ENCODE results near the gene ACTN1.

ACTN1 gene

GRCh38 chr14:68891851-68892660 lies 87.0 kb downstream of the ACTN1 start:
- DNase-seq (ENCODE audit: low read depth in 1 of 2, low spot score in 1 of 2), result no peak

DNA sequence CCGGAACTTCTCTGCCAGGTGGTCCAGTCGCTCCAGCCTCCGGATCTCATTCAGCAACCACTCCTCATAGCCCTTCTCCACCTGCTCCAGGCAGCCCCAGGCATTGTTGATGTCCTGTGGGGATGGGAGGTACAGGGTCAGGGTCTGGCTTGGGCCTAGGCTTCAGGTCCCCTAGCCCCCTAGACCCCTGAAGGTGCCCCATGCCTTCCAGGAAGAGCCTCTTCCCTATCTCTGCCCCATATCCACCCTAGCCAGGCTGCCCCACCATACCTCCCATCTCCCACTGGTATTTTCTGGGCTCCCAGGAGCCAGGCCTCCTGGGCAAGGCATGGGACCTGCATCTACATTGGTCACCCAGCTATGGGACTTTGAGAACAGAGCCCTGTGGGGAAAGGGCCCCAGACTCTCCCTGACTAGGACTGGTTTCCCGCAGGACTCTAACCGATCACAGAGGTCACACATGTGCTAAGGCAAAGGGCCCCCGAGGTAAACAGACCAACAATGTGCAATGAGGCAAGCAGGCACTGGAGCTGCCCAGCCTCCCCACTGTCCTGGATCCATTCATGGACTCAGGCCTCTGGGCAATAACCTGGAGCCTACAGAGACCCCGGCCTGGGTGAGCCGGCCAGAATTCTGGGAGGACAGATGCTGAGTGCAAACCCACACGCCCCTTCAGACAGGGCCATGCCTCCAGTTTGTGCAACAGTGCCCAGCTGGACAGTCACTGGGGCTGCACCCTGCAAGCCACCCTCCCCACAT lies 88.8 kb downstream of the ACTN1 start:
- DNase-seq (ENCODE audit: low read depth in 1 of 2, low spot score in 1 of 2), result no peak

DNA sequence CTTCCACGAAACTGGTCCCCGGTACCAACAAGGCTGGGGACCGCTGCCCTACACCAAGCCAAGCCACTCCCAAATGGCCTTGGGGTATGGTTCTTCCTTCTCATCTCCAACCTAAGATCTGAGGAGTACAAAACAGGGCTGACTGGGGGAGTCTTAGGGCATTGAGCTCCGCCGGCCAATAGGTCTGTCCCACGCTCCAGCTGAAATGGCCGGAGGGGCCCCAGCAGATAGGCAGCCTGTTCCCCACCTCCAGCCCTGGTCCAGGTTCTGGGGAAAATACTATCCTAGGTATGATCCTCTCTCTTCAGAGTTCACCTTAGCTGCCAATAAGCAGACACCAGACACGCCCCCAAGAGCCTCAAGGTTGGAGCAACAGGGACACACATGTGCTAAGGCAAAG lies 90.2 kb downstream of the ACTN1 start:
- no peak for DNase-seq (ENCODE audit: low read depth in 1 of 2, low spot score in 1 of 2)

GRCh38 chr14:68888025-68888850 lies 90.9 kb downstream of the ACTN1 start:
- no peak for DNase-seq (ENCODE audit: low read depth in 1 of 2, low spot score in 1 of 2)

DNA sequence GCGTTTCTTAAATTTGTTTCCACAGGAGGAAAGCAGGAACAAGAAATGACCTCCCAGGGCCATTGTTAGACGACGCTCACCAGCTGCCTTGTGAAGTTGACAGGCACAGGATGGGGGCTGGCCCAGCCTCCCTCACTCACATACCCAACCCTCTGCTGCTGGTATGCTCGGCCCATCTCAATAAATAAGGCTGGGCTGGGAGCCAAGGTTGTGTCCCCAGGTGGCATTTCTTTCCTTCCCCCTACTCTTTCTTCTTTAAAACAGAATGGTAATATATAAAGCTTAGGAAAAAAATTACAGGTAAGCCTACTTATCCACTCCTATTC lies 93.0 kb downstream of the ACTN1 start:
- DNase-seq (ENCODE audit: low read depth in 1 of 2, low spot score in 1 of 2), result no peak

GRCh38 chr14:68885226-68886108 lies 93.6 kb downstream of the ACTN1 start:
- no peak for DNase-seq (ENCODE audit: low read depth in 1 of 2, low spot score in 1 of 2)

DNA sequence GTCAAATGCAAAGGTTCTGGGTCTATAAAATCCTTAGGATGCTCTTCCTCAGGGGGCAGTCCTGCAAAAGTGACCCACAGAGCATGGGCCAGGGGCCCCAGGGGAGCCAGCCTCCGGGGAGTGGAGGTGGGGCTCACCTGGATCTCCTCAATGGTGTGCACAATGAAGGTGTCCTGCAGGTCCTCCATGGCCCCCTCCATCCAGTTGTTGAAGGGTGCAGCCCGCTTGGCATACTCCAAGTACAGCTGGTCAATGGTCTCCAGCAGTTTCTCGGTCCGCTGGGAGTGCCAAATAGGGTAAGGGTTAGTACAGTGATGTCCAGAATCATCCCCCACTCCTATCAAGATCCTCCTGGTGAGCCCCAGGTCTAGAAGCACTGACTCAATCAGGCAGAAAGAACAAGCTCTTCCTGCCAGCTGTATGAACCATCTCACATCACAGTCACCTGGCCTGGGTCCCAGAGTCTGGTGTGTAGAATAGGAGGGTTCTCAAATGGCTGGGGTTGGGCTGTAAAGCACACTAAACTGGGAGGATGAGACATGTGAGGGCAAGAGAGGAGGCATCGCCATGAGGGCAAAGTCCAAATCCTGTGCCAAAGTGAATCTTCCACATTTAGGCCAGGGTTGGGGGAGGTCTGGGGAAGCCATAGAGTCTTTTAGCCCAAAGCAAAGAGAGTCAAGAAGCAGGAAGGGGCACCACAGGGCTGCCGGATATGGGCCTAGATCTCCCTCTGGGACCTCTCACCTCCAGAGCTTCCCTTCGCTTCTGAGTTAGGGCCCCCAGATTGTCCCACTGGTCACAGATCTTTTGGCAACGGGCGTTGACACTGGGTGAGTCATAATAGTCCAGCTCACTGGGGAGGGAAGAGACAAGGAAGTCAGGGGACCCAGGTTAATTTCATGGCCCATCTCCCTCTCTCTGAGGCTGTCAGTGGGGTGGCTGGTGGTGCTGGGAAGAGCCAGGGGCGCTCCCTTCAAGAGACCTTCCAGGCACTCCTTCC lies 94.8 kb downstream of the ACTN1 start:
- DNase-seq (ENCODE audit: low read depth in 1 of 2, low spot score in 1 of 2), result no peak

GRCh38 chr14:68882235-68882634 lies 96.9 kb downstream of the ACTN1 start:
- no peak for DNase-seq (ENCODE audit: low read depth in 1 of 2, low spot score in 1 of 2)

- no peak for DNase-seq (ENCODE audit: low read depth in 1 of 2, low spot score in 1 of 2)
These were observed 97.7 kb downstream of the ACTN1 start for GRCh38 chr14:68881396-68881795.

GRCh38 chr14:68880581-68881105 lies 98.5 kb downstream of the ACTN1 start:
- no peak for DNase-seq (ENCODE audit: low read depth in 1 of 2, low spot score in 1 of 2)

- DNase-seq (ENCODE audit: low read depth in 1 of 2, low spot score in 1 of 2), result no peak
These were observed 99.1 kb downstream of the ACTN1 start for GRCh38 chr14:68879841-68880575.

DNA sequence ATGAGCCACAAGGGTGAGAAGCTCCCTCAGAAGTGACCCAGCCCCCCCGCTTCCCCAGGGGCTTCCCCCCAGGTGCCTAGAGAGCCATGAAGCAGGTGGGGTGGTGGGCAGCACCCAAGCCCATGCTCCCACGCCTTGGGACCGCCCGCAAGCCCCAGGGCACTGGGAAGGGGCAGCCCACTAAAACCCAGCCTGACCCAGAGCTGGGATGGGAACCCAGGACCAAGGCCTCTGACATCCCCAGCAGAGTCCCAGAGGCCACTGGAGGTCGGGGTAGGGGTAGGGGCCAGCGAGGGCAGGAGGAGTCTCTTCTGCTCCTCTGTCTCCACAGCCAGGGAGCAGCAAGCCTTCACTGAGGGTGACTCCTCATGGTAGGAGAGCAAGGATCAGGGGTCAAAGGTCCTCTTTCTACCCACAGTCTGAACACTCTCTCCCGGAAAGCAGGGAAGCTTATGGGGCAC lies 99.8 kb downstream of the ACTN1 start:
- DNase-seq (ENCODE audit: low read depth in 1 of 2, low spot score in 1 of 2), result no peak

GRCh38 chr14:68878908-68879307 lies 100.2 kb downstream of the ACTN1 start:
- no peak for DNase-seq (ENCODE audit: low read depth in 1 of 2, low spot score in 1 of 2)

GRCh38 chr14:68877993-68878575 lies 101.0 kb downstream of the ACTN1 start:
- no peak for DNase-seq (ENCODE audit: low read depth in 1 of 2, low spot score in 1 of 2)

GRCh38 chr14:68876976-68877375 lies 102.1 kb downstream of the ACTN1 start:
- DNase-seq (ENCODE audit: low read depth in 1 of 2, low spot score in 1 of 2), result no peak

DNA sequence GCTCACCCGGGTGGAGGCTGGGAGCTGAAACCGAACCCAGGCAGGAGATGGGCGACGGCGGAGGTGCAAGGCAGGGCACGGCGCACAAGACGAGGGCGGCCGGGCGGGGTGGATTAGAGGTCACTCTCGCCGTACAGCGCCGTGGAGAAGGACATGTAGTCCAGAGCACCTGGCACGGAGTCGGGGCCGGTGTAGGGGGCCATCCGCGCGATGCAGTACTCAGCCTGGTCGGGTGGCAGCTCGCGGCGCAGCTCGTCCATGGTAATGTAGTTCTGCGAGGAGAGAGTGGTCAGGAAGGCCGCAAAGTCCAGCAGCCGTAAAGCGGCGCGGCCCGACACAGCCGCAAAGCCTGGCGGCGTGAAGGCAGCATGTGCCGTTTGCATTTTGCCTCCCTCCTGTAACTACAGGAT lies 104.4 kb downstream of the ACTN1 start:
- peak in 1 of 2 donors; percentile 6 for DNase-seq (ENCODE audit: low read depth in 1 of 2, low spot score in 1 of 2)

GRCh38 chr14:68873376-68873775 lies 105.7 kb downstream of the ACTN1 start:
- no peak for DNase-seq (ENCODE audit: low read depth in 1 of 2, low spot score in 1 of 2)

- no peak for DNase-seq (ENCODE audit: low read depth in 1 of 2, low spot score in 1 of 2)
These were observed 107.7 kb downstream of the ACTN1 start for GRCh38 chr14:68871392-68871791.

Measured in stimulated activated CD4-positive, alpha-beta T cell treated with anti-CD3 and anti-CD28 coated beads, Interleukin-15, amount 100 ng/mL, for 1 hour (primary cell).